Measurements from ENCODE around the gene ZNF274. TPM values are rescaled to one million over a fixed set of nuclear protein-coding genes. Genes with fewer than 3 reads are reported as not detected.
"Not testable (repeated sequence)": the region's sequence is repeated elsewhere in the genome, so short reads cannot be mapped to it uniquely, and the experiment has no call there.

Gene ZNF274
- total RNA-seq, 6 experiments from 2014 or later, result 12.7 to 18.5 (median 14.4) TPM

- no peaks in the 10 kb centered on the region for H3K27me3 ChIP-seq
- peaks cover 0 to 65% (median 29%) of the 10 kb centered on the region in 4 donors for H3K9me3 ChIP-seq
- peaks cover 0 to 74% (median 29%) of the 10 kb centered on the region in 4 donors for H3K36me3 ChIP-seq
- no peak overlapping the region for H3K27ac ChIP-seq
- intact Hi-C loops (cut with DNase I), result no loop called here
- no peak for TF ChIP-seq POLR2A (IDR thresholded peaks at IDR 0.05)
- 100% methylated on average over 2 of the region's 3 CpGs for WGBS (ENCODE audit: insufficient coverage, low coverage, low lambda C conversion rate, missing lambda C conversion rate)
- ATAC-seq (no peak), DNase-seq (no peak)
- no peaks in the 10 kb centered on the region for H3K4me1 ChIP-seq
- H3K4me3 ChIP-seq, result no peak overlapping the region
Observed at GRCh38 chr19:58248886-58249285, 66.0 kb downstream of the ZNF274 start.

GRCh38 chr19:58252102-58252685 is 69.3 kb downstream of the ZNF274 start:
- Histone ChIP-seq H3K9me3 (peaks cover 0 to 75% (median 27%) of the 10 kb centered on the region in 4 donors), H3K27ac (no peak overlapping the region), H3K4me3 (no peak overlapping the region), H3K36me3 (peaks cover 0 to 58% (median 13%) of the 10 kb centered on the region in 4 donors), H3K4me1 (no peaks in the 10 kb centered on the region), H3K27me3 (no peaks in the 10 kb centered on the region)
- ATAC-seq, result no peak
- no peak for DNase-seq
- TF ChIP-seq CTCF (IDR thresholded peaks at IDR 0.05) (no peak), POLR2A (IDR thresholded peaks at IDR 0.05) (no peak)
- intact Hi-C loops (cut with DNase I), result no loop called here
- WGBS (ENCODE audit: insufficient coverage, low coverage, low lambda C conversion rate, missing lambda C conversion rate), result 100% methylated on average over 2 of the region's 2 CpGs

- H3K27me3 ChIP-seq; H3K4me3 ChIP-seq; ATAC-seq; DNase-seq; intact Hi-C loops (cut with DNase I); H3K4me1 ChIP-seq; H3K27ac ChIP-seq: not testable (repeated sequence)
- whole genome bisulfite sequencing (ENCODE audit: insufficient coverage, low coverage, low lambda C conversion rate, missing lambda C conversion rate), result 0% methylated on average over 1 of the region's 4 CpGs
- H3K36me3 ChIP-seq, result peaks cover 0 to 50% (median 6%) of the 10 kb centered on the region in 4 donors
- H3K9me3 ChIP-seq, result peaks cover 9 to 80% (median 46%) of the 10 kb centered on the region in 4 donors
Observed at GRCh38 chr19:58258259-58258658, 75.4 kb downstream of the ZNF274 start.

GRCh38 chr19:58261600-58261967 is 78.7 kb downstream of the ZNF274 start:
- DNase-seq (no peak), ATAC-seq (no peak)
- Histone ChIP-seq H3K4me3 (no peak overlapping the region), H3K9me3 (peaks cover 9 to 79% (median 54%) of the 10 kb centered on the region in 4 donors), H3K36me3 (peaks cover 0 to 34% (median 0%) of the 10 kb centered on the region in 4 donors), H3K27ac (no peak overlapping the region), H3K4me1 (no peaks in the 10 kb centered on the region), H3K27me3 (no peaks in the 10 kb centered on the region)
- 97% methylated on average over 2 of the region's 3 CpGs for WGBS (ENCODE audit: insufficient coverage, low coverage, low lambda C conversion rate, missing lambda C conversion rate)
- TF ChIP-seq CTCF (IDR thresholded peaks at IDR 0.05) (no peak), POLR2A (IDR thresholded peaks at IDR 0.05) (no peak)
- intact Hi-C loops (cut with DNase I), result no loop called here

- no peak overlapping the region for H3K4me3 ChIP-seq
- intact Hi-C loops (cut with DNase I), result no loop called here
- WGBS (ENCODE audit: insufficient coverage, low coverage, low lambda C conversion rate, missing lambda C conversion rate), result 96% methylated on average over 14 of the region's 19 CpGs
Observed at GRCh38 chr19:58261968-58262921, 79.4 kb downstream of the ZNF274 start.

More at GRCh38 chr19:58261968-58262921, 79.4 kb downstream of the ZNF274 start:
- H3K27ac ChIP-seq, result no peak overlapping the region
- ATAC-seq (no peak), DNase-seq (no peak)
- peaks cover 9 to 86% (median 54%) of the 10 kb centered on the region in 4 donors for H3K9me3 ChIP-seq
- no peaks in the 10 kb centered on the region for H3K27me3 ChIP-seq
- H3K4me1 ChIP-seq, result no peaks in the 10 kb centered on the region
- TF ChIP-seq POLR2A (IDR thresholded peaks at IDR 0.05), result no peak
- TF ChIP-seq CTCF (IDR thresholded peaks at IDR 0.05), result no peak
- H3K36me3 ChIP-seq, result peaks cover 0 to 29% (median 0%) of the 10 kb centered on the region in 4 donors
